GM18508 (cell line): ENCODE data around the gene TSEN34.
"Not testable (repeated sequence)": the region's sequence is repeated elsewhere in the genome, so short reads cannot be mapped to it uniquely, and the experiment has no call there.

Experiments used
- ATAC-seq: cut with Tn5 transposase; IDR thresholded peaks from one replicate; pipeline ENCODE4 v1.9.1; 2021; ENCODE audit warnings: moderate number of reproducible peaks; ENCODE audit not compliant: insufficient read depth, unreplicated experiment

The TSEN34 gene

DNA sequence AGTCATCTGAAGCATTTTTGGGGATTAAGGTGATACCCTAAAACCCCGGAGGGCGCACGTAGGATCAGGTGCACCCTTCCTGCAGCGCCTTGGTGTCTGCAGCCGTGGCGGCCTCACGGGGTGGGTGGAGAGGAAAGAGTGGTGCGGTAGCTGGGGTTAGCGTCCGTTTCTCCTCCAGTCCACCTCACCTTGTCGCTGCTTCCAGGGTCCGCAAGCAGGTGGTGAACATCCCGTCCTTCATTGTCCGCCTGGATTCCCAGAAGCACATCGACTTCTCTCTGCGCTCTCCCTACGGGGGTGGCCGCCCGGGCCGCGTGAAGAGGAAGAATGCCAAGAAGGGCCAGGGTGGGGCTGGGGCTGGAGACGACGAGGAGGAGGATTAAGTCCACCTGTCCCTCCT, 16.1 kb downstream of the TSEN34 start:
- not testable (repeated sequence) for ATAC-seq

DNA sequence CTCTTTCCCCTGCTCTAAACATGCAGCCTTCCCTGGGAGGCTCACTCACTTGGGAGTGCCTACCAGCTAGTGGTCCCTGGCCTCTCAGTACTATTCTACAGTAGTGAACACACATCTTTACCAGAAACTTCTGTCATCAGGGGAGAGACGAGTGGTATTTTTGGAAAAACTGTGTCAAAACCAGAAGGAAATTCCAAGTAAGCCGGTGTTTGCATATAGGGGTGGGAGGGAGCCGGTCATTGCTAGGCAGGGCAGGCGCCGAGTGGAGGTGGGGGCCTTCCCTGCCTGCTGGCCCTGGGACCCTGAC, 16.5 kb downstream of the TSEN34 start:
- no peak for ATAC-seq

DNA sequence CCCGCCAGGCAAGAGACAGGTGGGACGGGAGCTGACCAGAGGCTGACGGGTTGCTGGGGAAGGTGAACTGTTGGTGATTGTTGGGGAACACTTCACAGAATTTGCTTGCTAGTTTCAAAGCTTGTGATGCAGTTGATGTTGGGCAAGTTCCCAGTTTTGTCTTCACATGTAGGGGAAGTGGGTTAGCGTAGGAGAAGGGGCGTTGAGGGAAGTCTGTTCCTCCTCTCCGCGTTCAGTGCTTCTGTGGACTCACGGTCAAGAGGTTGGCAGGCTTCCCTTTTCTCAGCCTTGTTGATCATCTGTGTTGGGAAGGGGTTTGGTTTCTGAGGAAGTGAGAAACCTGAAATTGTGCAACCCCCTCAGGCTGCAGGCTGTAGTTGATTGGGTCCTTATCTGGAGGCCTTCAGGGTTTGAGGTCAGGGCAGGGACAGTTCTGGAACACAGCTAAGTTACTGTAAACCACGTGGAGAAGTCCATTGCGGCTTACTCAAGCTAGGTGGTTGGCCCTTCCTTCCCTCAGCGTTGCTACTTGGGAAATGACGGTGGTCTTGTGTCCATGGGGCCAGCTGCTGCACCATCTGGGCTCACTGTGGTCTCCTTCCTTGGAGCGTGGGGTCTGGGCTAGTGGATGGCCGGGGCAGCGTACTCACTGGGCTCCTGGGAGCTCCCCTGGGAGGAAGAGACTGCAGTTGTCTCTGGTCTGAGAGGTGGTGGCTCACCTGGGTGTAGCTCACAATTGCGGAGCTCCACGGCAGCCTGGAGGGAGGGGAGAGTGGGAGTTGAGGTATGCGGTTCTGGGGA, 17.1 kb downstream of the TSEN34 start:
- ATAC-seq: no peak

DNA sequence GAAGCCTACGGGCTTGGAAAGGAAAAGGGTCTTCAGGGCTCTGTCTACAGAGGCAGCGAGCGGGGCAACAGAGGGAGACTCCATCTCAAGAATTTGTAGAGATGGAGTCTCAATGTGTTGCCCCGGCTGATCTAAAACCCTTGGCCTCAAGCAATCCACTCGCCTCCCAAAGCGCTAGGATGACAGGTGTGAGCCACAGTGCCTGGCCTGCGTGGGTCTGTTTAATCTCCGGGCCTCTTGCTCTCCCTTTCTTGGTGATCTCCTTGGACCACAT, 17.6 kb downstream of the TSEN34 start:
- no peak for ATAC-seq

DNA sequence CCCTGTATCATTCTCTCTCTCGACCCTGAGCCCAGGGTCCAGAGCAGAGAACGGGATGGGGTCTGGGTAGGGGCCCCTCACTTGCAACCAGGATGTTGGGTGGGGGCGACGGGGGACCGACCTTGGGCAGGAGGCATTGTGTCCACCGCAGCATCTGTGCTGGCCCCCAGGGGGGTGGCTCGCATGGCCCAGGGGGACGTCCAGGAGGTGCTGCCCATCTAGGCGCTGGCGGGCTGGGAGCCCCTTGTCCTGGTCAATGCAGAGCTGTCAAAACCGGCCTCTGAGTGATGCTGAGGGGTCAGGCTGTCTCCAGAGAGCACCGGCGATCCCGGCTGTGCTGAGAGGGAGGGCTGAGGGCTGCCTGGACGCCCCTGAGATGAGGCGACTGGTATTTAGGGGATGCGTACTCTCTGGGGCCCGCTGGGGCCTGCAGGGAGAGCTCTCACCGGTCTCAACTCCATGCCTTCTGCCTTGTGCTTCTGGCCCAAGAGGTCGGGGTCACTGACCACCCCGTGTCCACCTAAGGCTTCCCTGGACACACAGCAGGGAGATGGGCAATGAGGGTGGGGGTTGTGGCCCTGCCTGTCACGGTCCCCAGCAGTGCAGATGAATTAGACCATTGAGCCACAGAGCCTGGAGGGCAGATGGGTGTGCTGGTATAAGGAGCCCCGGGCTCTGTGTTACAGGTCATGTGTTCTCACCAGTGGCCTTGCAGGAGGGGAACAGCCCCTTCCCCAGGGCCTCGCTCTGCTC, 18.1 kb downstream of the TSEN34 start:
- no peak for ATAC-seq

DNA sequence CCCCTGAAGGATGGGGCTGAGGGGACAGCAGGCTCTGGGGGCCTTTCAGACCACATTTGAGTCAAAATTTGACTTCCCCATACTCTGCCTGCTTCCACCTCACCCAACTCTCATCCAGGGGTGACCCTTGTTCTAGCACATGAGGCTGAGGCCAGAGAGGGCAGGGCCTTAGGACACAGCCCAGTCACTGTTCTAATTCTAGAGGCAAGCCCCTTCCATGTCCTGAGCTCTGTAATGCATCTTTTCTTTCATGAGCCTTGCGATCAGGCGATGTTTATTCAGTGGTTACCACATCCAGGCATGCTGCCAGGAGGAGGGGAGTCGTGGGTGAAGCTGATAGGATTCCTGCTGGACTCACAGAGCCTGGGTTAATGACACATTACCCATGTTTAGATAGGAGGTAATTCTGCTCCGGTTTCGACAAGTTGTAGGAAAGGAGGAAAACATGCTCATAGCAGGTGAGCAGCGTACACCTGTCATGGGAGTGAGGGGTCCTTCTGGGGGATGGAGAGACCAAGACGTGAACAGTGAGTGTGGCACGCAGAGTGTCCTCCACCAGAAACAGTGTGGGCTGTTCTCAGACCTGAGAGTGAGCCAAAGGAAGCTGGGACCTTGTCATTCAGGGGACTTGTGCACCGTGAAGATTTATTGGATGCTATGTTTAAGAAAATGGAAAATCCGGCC, 18.8 kb downstream of the TSEN34 start:
- no peak for ATAC-seq

DNA sequence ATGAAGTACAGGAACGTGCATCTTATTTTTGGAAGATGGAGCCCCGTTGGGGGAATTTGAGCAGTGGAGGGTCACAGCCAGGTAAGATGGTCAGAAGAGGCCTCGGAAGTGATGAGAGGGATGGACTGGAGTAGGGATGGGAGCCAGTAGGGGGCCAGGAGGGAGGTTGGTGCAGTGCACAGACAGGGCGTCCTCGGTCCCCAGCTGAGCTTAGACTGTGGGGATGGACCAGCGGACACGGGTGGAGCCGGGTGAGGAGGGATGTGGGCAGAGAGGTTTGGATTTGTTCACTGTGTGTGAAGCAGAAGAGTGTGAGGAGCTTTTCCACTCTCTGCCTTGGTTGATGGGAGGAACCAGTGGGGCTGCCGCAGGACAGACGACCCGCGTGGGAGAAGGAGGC, 20.1 kb downstream of the TSEN34 start:
- no peak for ATAC-seq

DNA sequence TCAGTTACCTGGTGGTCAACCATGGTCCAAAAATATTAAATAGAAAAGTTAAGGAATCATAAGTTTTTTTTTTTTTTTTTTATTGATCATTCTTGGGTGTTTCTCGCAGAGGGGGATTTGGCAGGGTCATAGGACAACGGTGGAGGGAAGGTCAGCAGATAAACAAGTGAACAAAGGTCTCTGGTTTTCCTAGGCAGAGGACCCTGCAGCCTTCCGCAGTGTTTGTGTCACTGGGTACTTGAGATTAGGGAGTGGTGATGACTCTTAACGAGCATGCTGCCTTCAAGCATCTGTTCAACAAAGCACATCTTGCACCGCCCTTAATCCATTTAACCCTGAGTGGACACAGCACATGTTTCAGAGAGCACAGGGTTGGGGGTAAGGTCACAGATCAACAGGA, 23.1 kb downstream of the TSEN34 start:
- not testable (repeated sequence) for ATAC-seq

DNA sequence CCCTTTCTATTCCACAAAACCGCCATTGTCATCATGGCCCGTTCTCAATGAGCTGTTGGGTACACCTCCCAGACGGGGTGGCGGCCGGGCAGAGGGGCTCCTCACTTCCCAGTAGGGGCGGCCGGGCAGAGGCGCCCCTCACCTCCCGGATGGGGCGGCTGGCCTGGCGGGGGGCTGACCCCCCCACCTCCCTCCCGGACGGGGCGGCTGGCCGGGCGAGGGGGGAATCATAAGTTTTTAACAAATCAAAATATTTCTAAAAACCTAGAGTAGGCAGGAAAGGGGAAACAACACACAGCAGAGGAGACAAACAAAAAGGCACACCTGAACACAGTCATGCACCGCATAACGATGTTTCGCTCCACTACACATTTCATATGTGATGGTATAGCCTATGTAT, 23.6 kb downstream of the TSEN34 start:
- not testable (repeated sequence) for ATAC-seq

DNA sequence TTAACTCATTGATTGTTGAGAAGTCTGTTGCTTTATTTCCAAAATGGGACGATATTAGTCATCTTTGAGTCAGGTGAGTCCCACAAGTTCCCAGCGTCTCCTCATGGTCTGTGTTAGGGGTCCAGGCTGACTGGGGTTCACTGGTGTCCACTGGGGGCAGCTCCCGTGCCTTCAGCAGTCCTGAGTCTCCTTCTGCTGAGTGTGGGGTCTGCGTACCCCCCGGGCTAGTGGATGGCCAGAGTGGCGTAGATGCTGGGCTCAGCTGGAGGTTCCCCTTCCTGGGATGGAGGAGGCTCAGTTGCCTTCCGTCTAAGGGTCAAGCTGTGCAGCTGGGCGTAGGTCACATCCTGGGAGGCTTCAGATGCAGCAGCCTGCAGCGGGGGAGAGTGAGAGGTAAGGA, 25.8 kb downstream of the TSEN34 start:
- ATAC-seq: no peak

DNA sequence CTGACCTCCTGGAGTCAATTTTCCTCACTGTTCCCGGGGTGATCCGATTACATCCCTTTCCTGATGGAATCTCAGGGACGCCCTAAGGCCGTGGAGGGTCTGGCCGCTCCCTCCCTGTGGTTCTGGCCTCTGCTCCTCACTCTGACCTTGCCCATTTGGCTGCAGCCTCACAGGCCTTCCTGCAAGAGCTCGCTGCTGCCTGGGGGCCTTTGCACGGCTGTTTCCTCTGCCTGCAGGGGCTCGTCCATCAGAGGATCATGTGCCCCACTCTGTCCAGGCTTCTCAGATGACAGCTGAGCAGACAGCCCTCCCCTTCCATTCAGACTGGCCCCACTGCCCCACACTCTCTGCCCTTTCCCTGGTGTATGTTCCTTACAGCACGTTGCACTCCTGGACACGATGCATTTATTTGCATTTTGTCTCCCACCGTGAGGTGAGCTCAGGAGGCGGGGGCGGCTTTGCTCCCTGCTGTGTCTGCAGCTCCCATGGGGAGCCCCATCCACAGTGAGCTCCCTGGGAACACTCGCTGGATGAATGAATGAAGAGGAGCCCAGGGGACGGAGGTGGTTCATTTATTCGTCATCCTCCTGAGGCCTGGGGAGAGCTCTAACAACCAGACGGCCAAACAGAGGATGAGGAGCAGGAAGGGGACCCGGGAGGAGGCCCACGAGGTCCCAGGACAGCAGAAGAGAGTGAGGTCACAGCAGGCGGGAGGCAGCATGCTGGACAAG, 26.6 kb downstream of the TSEN34 start:
- not testable (repeated sequence) for ATAC-seq

DNA sequence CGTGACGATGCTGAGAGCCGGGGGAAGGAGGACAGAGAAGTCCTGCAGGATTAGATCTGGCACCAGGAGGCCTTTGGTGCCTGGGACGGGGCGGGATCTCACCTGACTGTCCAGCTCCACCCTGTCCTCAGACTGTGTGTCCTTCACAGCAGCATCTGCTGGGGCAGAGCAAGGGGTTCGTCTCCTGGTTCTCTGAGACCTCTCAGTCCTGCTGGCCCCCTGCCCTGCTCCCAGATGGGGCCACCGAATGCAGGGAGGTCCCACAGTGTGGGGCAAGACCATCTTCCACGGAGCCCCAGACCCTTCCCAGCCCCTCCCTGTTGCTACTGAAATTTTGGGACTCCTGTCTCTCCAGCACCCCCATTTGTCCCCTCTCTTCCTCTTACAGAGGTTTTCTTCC, 27.2 kb downstream of the TSEN34 start:
- ATAC-seq: no peak

DNA sequence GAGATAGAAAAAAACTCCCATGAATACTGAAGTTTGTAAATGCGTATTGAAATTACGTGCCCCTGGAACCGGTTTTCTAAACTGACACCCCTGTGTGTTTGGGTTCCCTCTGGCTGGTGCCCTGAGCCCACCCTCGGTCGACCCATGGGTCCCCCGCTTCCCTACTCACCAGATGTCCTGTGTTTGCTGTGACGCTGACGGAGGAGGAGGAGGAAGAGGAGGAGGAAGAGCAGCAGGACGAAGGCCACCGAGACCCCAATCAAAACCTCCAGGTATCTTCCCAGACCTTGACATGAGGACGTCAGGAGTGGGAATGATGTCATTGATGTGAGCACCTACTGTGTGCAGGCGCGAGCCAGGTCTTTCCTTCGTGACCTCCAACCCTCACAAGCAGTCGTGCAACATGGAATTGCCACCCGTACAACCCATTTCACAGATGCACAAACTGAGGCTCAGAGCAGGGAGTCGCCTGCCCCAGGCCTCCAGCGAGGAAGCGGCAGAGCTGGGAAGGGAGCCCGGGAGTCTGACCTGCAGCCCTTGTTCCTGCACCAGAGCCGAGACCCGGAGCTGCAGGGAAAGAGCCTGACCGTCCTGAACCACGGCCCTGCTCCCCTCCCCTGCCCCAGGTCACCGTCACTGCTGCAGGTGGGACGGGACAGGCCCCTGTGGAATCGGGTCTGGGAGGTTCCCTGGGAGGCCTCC, 28.0 kb downstream of the TSEN34 start:
- ATAC-seq: no peak

DNA sequence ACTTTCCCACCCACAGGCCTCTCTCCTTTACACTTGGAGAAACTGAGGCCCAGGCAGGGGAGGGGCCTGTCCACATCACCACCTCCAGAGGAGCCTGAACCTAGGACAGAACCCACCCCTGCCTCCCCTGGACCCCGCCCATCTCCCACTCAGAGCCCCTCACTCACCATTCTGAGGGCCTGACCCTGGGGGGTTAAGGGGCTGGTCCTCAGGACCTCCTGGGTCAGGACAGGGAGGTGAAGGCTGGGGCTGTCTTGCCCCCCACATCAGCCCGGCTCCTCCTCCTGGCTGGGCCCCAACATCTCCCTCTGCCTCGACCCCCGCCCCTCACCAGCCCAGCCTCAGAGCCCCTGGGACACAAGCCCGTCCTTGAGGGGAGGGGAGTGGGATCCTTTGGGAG, 28.6 kb downstream of the TSEN34 start:
- not testable (repeated sequence) for ATAC-seq

DNA sequence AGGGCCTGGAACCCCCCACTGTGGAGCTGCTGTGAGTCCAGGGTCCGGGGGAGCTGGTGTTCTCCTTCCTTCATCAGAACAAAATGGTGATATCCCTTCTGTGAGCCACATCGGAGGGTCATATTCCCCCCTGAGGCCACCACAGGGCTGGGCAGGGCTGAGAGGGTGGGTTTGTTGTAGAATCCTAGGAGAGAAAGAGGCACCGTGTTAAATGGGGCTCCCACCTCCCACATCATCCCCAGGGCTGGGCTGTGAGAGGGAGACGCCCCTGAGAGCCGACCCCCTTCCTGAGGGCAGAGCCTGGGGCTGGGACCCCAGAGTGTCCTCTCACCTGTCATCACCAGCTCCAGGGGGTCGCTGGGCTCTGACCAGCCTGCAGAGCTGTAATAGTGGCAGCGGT, 30.8 kb downstream of the TSEN34 start:
- not testable (repeated sequence) for ATAC-seq

DNA sequence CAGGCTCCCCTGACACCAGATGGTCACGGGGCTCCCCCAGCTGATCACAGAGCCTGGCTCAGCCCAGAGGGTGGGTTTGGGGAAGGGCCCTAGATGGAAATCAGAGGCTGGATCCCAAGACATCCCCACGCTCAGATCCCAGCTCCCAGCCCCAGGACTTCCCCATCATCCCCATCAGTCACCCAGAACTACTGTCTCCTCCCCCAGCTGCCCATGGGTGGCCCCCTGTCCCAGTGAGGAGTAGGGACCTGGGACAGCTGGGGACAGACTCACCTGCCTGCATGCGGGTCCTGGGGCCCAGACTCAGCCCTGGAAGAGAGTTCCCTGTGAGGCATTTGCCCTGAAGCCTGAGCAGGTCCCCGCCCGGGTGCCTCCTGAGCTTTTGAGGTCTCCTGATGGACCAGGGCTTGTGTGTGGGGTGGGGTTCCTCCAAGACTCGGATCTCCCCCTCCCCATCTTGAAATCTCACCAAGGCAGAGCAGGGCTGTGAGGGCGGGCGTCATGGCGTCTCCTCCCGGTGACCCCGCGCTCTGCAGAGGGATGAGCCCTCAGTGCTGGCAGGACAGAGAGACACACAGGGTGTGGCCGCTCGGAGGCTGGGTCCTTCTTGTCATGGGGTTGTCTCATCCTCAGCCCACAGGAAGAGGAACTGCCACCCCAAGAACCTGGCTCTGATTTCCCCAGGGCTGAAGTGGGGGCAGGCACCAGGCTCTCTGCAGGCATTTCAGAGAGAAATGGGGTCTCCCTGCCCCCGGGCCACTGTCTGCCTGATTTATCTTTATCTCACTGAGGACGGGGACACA, 31.6 kb downstream of the TSEN34 start, which contains the start of gene LILRB3:
Gene LILRB3 (minus strand): TSS at position 534 of the 803 bp plus-strand sequence. CDS start 31 bp downstream, at position 503.
- ATAC-seq: not testable (repeated sequence)

DNA sequence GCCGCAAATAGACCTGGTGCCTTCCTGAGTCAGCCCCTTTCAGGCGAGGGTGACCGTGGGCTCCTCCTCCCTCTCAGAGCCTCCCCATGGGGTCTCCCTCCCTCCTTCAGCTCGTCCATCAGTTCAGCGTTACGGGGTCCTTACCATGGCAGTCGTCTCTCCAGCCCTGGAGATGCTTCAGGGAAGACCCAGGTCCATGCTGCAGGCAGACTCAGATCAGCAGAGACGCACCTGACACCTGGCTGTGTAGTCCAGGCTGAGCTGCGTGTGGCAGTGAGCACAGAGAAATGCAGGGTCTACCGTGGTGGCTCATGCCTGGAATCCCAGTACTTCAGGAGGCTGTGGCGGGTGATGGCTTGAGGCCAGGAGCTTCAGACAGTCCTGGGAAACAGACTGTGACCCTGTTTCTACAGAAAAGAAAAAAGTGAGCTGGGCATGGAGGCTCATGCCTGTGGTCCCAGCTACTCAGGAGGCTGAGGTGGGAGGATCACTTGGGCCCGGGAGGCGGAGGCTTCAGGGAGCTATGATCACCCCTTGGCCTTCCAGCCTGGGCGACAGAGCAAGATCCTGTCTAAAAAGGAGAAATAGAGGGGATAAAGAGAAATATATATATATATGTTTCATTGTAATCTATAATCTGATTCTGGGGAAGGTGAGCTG, 32.3 kb downstream of the TSEN34 start:
- ATAC-seq: not testable (repeated sequence)

DNA sequence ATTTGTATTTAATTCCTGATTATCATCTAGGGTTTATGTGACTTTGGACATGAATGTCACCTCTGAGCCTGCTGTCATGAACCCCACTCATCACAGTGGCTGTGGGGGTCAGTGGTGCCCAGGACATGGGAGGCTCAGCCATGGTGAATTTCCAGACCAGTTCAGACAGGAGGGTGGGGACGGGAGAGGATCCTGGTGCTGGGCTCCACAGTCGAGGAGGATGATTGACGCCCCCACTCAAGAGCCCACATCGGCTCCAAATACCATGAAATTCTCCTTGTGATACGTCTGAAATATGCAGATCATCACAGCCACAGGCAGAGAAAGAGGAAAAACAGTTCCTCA, 32.8 kb downstream of the TSEN34 start:
- not testable (repeated sequence) for ATAC-seq

DNA sequence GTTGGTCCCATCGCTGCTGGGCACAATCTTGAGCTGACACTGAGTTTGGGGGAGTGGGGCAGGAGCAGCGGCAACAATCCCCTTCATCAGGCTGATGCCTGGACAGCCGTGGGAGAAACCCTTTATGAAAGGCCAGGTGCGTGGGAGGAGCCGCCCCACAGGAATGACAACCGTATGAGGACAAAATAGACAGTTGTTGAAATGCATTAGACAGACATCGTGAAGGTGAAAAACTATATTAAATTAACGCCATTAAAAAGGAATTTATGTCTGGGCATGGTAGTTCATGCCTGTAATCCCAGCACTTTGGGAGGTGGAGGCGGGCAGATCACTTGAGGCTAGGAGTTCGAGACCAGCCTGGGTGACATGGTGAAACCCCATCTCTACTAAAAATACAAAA, 33.5 kb downstream of the TSEN34 start:
- not testable (repeated sequence) for ATAC-seq
